Vagina (tissue), 2 donors: ENCODE results near the gene FUZ.

ENCODE experiments used
- POLR2A ChIP-seq, 2 donors: fragments of 450-650 bp; IDR thresholded peaks; one replicate each; pipeline ENCODE4 v1.6.1; 2017; ENCODE audit warnings: antibody characterized with exemption in 2 of 2, mild to moderate bottlenecking in 2 of 2, moderate library complexity in 2 of 2
- TF ChIP-seq, protein P1 (sequence below), 3 experiments: fragments of 450-650 bp in 2 of 3; fragments of 200-600 bp in 1 of 3; sonication (generic) in 1 of 3; IDR thresholded peaks; one replicate each; pipeline ENCODE4 v1.5.1; 2017 to 2019; ENCODE audit warnings: antibody characterized with exemption in 3 of 3, mild to moderate bottlenecking in 2 of 3, moderate library complexity in 2 of 3

DNA sequence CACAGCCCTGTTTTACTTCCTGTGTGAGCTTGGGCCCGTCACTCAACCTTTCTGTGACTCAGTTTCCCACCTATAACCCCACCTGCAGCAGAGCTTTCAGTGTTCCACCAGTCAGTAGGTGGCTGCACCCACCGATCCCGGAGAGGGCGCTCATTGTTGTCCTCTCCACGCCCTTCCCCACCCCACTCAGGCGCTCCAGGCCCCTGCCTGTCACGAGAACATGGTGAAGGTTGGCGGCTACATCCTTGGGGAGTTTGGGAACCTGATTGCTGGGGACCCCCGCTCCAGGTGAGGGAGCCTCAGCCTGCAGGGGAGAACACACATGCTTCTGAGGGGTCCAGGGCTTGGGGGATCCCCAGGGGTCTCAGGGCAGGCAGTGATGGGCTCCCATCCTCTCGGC, 12.3 kb downstream of the FUZ start:
- no peak for TF ChIP-seq POLR2A (IDR thresholded peaks at IDR 0.05)
- TF ChIP-seq, protein P1, sequence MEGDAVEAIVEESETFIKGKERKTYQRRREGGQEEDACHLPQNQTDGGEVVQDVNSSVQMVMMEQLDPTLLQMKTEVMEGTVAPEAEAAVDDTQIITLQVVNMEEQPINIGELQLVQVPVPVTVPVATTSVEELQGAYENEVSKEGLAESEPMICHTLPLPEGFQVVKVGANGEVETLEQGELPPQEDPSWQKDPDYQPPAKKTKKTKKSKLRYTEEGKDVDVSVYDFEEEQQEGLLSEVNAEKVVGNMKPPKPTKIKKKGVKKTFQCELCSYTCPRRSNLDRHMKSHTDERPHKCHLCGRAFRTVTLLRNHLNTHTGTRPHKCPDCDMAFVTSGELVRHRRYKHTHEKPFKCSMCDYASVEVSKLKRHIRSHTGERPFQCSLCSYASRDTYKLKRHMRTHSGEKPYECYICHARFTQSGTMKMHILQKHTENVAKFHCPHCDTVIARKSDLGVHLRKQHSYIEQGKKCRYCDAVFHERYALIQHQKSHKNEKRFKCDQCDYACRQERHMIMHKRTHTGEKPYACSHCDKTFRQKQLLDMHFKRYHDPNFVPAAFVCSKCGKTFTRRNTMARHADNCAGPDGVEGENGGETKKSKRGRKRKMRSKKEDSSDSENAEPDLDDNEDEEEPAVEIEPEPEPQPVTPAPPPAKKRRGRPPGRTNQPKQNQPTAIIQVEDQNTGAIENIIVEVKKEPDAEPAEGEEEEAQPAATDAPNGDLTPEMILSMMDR (IDR thresholded peaks at IDR 0.05), result no peak
